Skeletal muscle tissue (tissue), 4 donors: ENCODE results near the gene NOC2L. TPM values are rescaled to one million over a fixed set of nuclear protein-coding genes. Genes with fewer than 3 reads are reported as not detected.
A peak's percentile ranks its signal among the peaks of the same experiment; 100 is the strongest.
"Not testable (repeated sequence)": the region's sequence is repeated elsewhere in the genome, so short reads cannot be mapped to it uniquely, and the experiment has no call there.

Experiments used
- H3K27ac ChIP-seq: one replicate; pipeline ENCODE4 v1.7.0; 2013; ENCODE audit warnings: mild to moderate bottlenecking, low read depth, low read length, inconsistent platforms
- H3K27me3 ChIP-seq, 3 donors: one replicate each; pipeline ENCODE4 v1.7.0; 2013; ENCODE audit warnings: low read length in 3 of 3; ENCODE audit not compliant: control insufficient read depth in 3 of 3, insufficient read depth in 3 of 3
- H3K36me3 ChIP-seq, 3 donors: one replicate each; pipeline ENCODE4 v1.7.0; 2013; ENCODE audit warnings: low read length in 3 of 3; ENCODE audit not compliant: control insufficient read depth in 3 of 3, insufficient read depth in 3 of 3
- H3K4me1 ChIP-seq, 3 donors: one replicate each; pipeline ENCODE4 v1.7.0; 2013; ENCODE audit warnings: low read length in 3 of 3, mild to moderate bottlenecking in 3 of 3; ENCODE audit not compliant: control insufficient read depth in 3 of 3, insufficient read depth in 3 of 3
- H3K4me3 ChIP-seq, 3 donors: one replicate each; pipeline ENCODE4 v1.7.0; 2013; ENCODE audit warnings: low read length in 3 of 3
- H3K9ac ChIP-seq, 3 donors: one replicate each; pipeline ENCODE4 v1.7.0; 2013; ENCODE audit warnings: low read length in 3 of 3, mild to moderate bottlenecking in 3 of 3, moderate library complexity in 2 of 3, low read depth in 1 of 3
- H3K9me3 ChIP-seq, 3 donors: one replicate each; pipeline ENCODE4 v1.7.0; 2013; ENCODE audit warnings: low read length in 3 of 3; ENCODE audit not compliant: control insufficient read depth in 3 of 3
- total RNA-seq: library from RNA; depleted of rRNA; stranded (reverse); fragments of >200 nt; gene quantifications from one replicate; pipeline ENCODE4 v1.2.3, GENCODE V29; 2014
- donor health status: Osteomylitis.

NOC2L gene
- total RNA-seq, 1 donor from 2014 or later: 47.0 TPM

- H3K9ac ChIP-seq: peak within 1 kb of the TSS; percentile 97 to 100 (median 97)
- peaks cover 28 to 57% (median 35%) of the 10 kb centered on the region in 3 donors for H3K4me1 ChIP-seq
- peaks cover 0 to 7% (median 3%) of the 10 kb centered on the region in 3 donors for H3K27me3 ChIP-seq
- H3K36me3 ChIP-seq: peaks cover 5 to 29% (median 6%) of the 10 kb centered on the region in 3 donors
- peak within 1 kb of the TSS; percentile 99 for H3K27ac ChIP-seq
- H3K9me3 ChIP-seq: no peaks in the 10 kb centered on the region
- peak within 1 kb of the TSS; percentile 81 to 85 (median 83) for H3K4me3 ChIP-seq
Observed at GRCh38 chr1:981955-982558, 23.0 kb upstream of the NOC2L start, which contains the start of gene PERM1. Gene PERM1 (minus strand): TSS chr1:982093. CDS start chr1:981029, 1,064 bp downstream.

GRCh38 chr1:981491-981954, 22.5 kb upstream of the NOC2L start:
- Histone ChIP-seq H3K4me3 (peak overlapping the region; percentile 81 to 85 (median 83)), H3K27ac (peak overlapping the region; percentile 99), H3K27me3 (peaks cover 0 to 7% (median 3%) of the 10 kb centered on the region in 3 donors), H3K9ac (peak overlapping the region; percentile 97 to 100 (median 97)), H3K36me3 (peaks cover 5 to 29% (median 6%) of the 10 kb centered on the region in 3 donors), H3K9me3 (no peaks in the 10 kb centered on the region), H3K4me1 (peaks cover 28 to 57% (median 35%) of the 10 kb centered on the region in 3 donors)

GRCh38 chr1:980602-981395, 21.7 kb upstream of the NOC2L start:
- Histone ChIP-seq H3K27ac (peak overlapping the region; percentile 99), H3K9me3 (no peaks in the 10 kb centered on the region), H3K4me3 (peak overlapping the region; percentile 81 to 96 (median 83)), H3K4me1 (peaks cover 28 to 62% (median 39%) of the 10 kb centered on the region in 3 donors), H3K36me3 (peaks cover 5 to 29% (median 6%) of the 10 kb centered on the region in 3 donors), H3K9ac (peak overlapping the region; percentile 97 to 100 (median 97)), H3K27me3 (peaks cover 0 to 12% (median 6%) of the 10 kb centered on the region in 3 donors)

- Histone ChIP-seq H3K27me3 (peaks cover 0 to 16% (median 9%) of the 10 kb centered on the region in 3 donors), H3K4me3 (peak overlapping the region; percentile 70 to 96 (median 78)), H3K4me1 (peaks cover 28 to 64% (median 41%) of the 10 kb centered on the region in 3 donors)
Observed at GRCh38 chr1:980137-980571, 21.1 kb upstream of the NOC2L start.

GRCh38 chr1:979744-980072, 20.7 kb upstream of the NOC2L start:
- Histone ChIP-seq H3K4me1 (peaks cover 28 to 64% (median 41%) of the 10 kb centered on the region in 3 donors), H3K9ac (peak overlapping the region; percentile 74 to 100 (median 79)), H3K4me3 (peak overlapping the region; percentile 70 to 96 (median 78)), H3K36me3 (peaks cover 5 to 29% (median 6%) of the 10 kb centered on the region in 3 donors), H3K27me3 (peaks cover 0 to 16% (median 11%) of the 10 kb centered on the region in 3 donors), H3K9me3 (no peaks in the 10 kb centered on the region), H3K27ac (peak overlapping the region; percentile 99)

More at GRCh38 chr1:980137-980571, 21.1 kb upstream of the NOC2L start:
- H3K9me3 ChIP-seq: no peaks in the 10 kb centered on the region
- H3K27ac ChIP-seq: peak overlapping the region; percentile 99
- peak overlapping the region; percentile 74 to 100 (median 79) for H3K9ac ChIP-seq
- peaks cover 5 to 29% (median 6%) of the 10 kb centered on the region in 3 donors for H3K36me3 ChIP-seq

GRCh38 chr1:978835-979743, 20.0 kb upstream of the NOC2L start:
- no peaks in the 10 kb centered on the region for H3K9me3 ChIP-seq
- peak overlapping the region; percentile 70 to 96 (median 78) for H3K4me3 ChIP-seq
- H3K9ac ChIP-seq: peak overlapping the region; percentile 74 to 100 (median 79)
- peaks cover 0 to 16% (median 13%) of the 10 kb centered on the region in 3 donors for H3K27me3 ChIP-seq
- peaks cover 5 to 29% (median 6%) of the 10 kb centered on the region in 3 donors for H3K36me3 ChIP-seq
- peak overlapping the region; percentile 99 for H3K27ac ChIP-seq
- peaks cover 28 to 64% (median 41%) of the 10 kb centered on the region in 3 donors for H3K4me1 ChIP-seq

GRCh38 chr1:978069-978834, 19.2 kb upstream of the NOC2L start:
- no peaks in the 10 kb centered on the region for H3K9me3 ChIP-seq
- H3K4me3 ChIP-seq: peak overlapping the region; percentile 48 to 96 (median 78)
- H3K4me1 ChIP-seq: peaks cover 28 to 63% (median 36%) of the 10 kb centered on the region in 3 donors
- peaks cover 0 to 20% (median 14%) of the 10 kb centered on the region in 3 donors for H3K27me3 ChIP-seq
- peaks cover 5 to 29% (median 6%) of the 10 kb centered on the region in 3 donors for H3K36me3 ChIP-seq
- H3K27ac ChIP-seq: peak overlapping the region; percentile 99
- peak overlapping the region; percentile 72 to 100 (median 79) for H3K9ac ChIP-seq

GRCh38 chr1:976791-977190, 17.7 kb upstream of the NOC2L start:
- peaks cover 21 to 61% (median 37%) of the 10 kb centered on the region in 3 donors for H3K4me1 ChIP-seq
- peaks cover 5 to 29% (median 6%) of the 10 kb centered on the region in 3 donors for H3K36me3 ChIP-seq
- H3K27ac ChIP-seq, H3K4me3 ChIP-seq, H3K9ac ChIP-seq, H3K9me3 ChIP-seq: not testable (repeated sequence)
- H3K27me3 ChIP-seq: peaks cover 7 to 26% (median 16%) of the 10 kb centered on the region in 3 donors
